HT-29 (cell line): ENCODE data around the gene C20orf173. TPM values are rescaled to one million over a fixed set of nuclear protein-coding genes. Genes with fewer than 3 reads are reported as not detected.
"Not testable (repeated sequence)": the region's sequence is repeated elsewhere in the genome, so short reads cannot be mapped to it uniquely, and the experiment has no call there.

Experiments used
- DNase-seq: peaks from one replicate; pipeline ENCODE4 v3.0.0-alpha.2; 2015; ENCODE audit warnings: low spot score
- total RNA-seq: library from RNA; depleted of rRNA; stranded (reverse); fragments of >200 nt; shearing (Covaris generic); gene quantifications from 2 replicates; pipeline ENCODE4 v1.2.3, GENCODE V29; 2014; rRNA removed

C20orf173 gene
- not detected in 2 replicates for total RNA-seq

GRCh38 chr20:35529552-35529951, at the start of gene C20orf173:
TSS of gene C20orf173 (minus strand) at chr20:35529652. CDS start at chr20:35529373, 279 bp downstream.
- DNase-seq: no peak

GRCh38 chr20:35579196-35579595, 49.7 kb upstream of the C20orf173 start:
- no peak for DNase-seq

GRCh38 chr20:35578469-35578868, 49.0 kb upstream of the C20orf173 start:
- DNase-seq: no peak

- no peak for DNase-seq
Measured at GRCh38 chr20:35576816-35577215, 47.4 kb upstream of the C20orf173 start.

- DNase-seq: peak; percentile 100
Measured at GRCh38 chr20:35575958-35576357, 46.5 kb upstream of the C20orf173 start.

GRCh38 chr20:35572838-35573237, 43.4 kb upstream of the C20orf173 start:
- no peak for DNase-seq

- no peak for DNase-seq
Measured at GRCh38 chr20:35571555-35571954, 42.1 kb upstream of the C20orf173 start.

GRCh38 chr20:35568645-35569044, 39.2 kb upstream of the C20orf173 start:
- DNase-seq: peak; percentile 81

GRCh38 chr20:35564905-35565304, 35.5 kb upstream of the C20orf173 start:
- no peak for DNase-seq

- no peak for DNase-seq
Measured at GRCh38 chr20:35563834-35564233, 34.4 kb upstream of the C20orf173 start.

- no peak for DNase-seq
Measured at GRCh38 chr20:35562541-35563110, 33.2 kb upstream of the C20orf173 start.

GRCh38 chr20:35561671-35562070, 32.2 kb upstream of the C20orf173 start:
- DNase-seq: peak; percentile 58

GRCh38 chr20:35561268-35561667, 31.8 kb upstream of the C20orf173 start:
- DNase-seq: peak; percentile 89

- DNase-seq: no peak
Measured at GRCh38 chr20:35560541-35560940, 31.1 kb upstream of the C20orf173 start.

GRCh38 chr20:35560105-35560511, 30.7 kb upstream of the C20orf173 start:
- peak; percentile 96 for DNase-seq

- DNase-seq: no peak
Measured at GRCh38 chr20:35559042-35559693, 29.7 kb upstream of the C20orf173 start.

GRCh38 chr20:35558451-35558850, 29.0 kb upstream of the C20orf173 start:
- no peak for DNase-seq

- no peak for DNase-seq
Measured at GRCh38 chr20:35556871-35557270, 27.4 kb upstream of the C20orf173 start.

GRCh38 chr20:35555951-35556645, 26.6 kb upstream of the C20orf173 start:
- no peak for DNase-seq

GRCh38 chr20:35555461-35555860, 26.0 kb upstream of the C20orf173 start:
- not testable (repeated sequence) for DNase-seq

GRCh38 chr20:35552914-35553313, 23.5 kb upstream of the C20orf173 start:
- no peak for DNase-seq

- DNase-seq: no peak
Measured at GRCh38 chr20:35551503-35551902, 22.1 kb upstream of the C20orf173 start.

- no peak for DNase-seq
Measured at GRCh38 chr20:35547329-35547728, 17.9 kb upstream of the C20orf173 start.
